ENCODE results near the gene BCL2L14. TPM values are rescaled to one million over a fixed set of nuclear protein-coding genes. Genes with fewer than 3 reads are reported as not detected.

Gene BCL2L14
- total RNA-seq, 4 donors from 2014 or later, result 1.6 TPM; not detected in 3

DNA sequence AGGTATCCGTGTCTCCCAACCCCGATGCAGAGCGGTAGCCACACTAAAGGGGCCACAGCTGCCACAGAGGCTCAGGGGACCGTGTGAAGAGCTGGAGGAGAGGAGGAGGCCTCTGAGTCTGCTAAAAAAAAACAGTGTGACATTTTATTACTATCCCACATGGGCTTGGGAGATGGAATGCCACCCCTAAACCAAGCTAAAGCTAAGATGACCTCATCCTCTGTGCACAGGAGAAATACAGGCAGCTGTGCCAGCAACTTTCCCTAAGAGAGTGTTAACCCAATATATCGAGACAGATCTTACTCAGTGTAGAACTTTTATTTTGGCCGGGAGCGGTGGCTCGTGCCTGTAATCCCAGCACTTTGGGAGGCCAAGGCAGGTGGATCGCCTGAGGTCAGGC, 18.0 kb downstream of the BCL2L14 start:
- WGBS, 2 donors, result 49 to 93% methylated on average over 2 to 6 of the region's 9 CpGs
- Histone ChIP-seq H3K27me3 (peaks cover 0 to 20% (median 0%) of the 10 kb centered on the region in 4 donors), H3K36me3 (no peaks in the 10 kb centered on the region), H3K4me1 (peaks cover 0 to 8% (median 0%) of the 10 kb centered on the region in 3 donors), H3K4me3 (no peak overlapping the region), H3K27ac (no peak overlapping the region), H3K9me3 (no peaks in the 10 kb centered on the region)
- TF ChIP-seq POLR2A (IDR thresholded peaks at IDR 0.05) (no peak), CTCF (IDR thresholded peaks at IDR 0.05) (no peak)
- intact Hi-C loops (cut with DNase I), result loop anchor here (10.0 kb wide), 1 partner anchor 246 kb away; no protein-coding TSS in a partner anchor
- no peak for DNase-seq

DNA sequence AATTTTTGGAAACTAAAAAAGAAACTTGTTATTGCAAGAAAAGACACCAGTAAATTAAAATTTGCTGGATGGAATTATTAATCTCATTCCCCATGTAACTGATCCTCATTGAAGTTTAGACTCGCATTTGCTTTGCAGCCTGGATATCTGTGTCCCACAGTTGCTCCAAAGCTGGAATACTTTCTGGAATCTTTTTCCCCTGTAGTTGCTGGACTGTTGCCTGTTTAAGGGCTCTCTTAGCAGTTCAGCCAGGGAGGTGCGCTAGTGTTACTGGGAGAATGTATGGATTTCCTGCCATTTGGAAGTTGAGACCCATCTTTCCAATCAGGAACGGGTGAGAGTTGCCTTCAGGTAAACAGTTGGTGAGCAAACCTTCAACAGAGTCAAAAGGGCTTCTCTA, 20.3 kb downstream of the BCL2L14 start:
- intact Hi-C loops (cut with DNase I), result no loop called here
- peaks cover 0 to 8% (median 0%) of the 10 kb centered on the region in 3 donors for H3K4me1 ChIP-seq
- no peaks in the 10 kb centered on the region for H3K36me3 ChIP-seq
- no peak for DNase-seq
- H3K9me3 ChIP-seq, result no peaks in the 10 kb centered on the region
- H3K27ac ChIP-seq, result no peak overlapping the region
- TF ChIP-seq POLR2A (IDR thresholded peaks at IDR 0.05), result no peak
- TF ChIP-seq CTCF (IDR thresholded peaks at IDR 0.05), result no peak
- H3K4me3 ChIP-seq, result no peak overlapping the region
- 63 to 77% methylated on average over 3 of the region's 3 CpGs for WGBS, 2 donors
- H3K27me3 ChIP-seq, result peaks cover 0 to 20% (median 0%) of the 10 kb centered on the region in 4 donors

DNA sequence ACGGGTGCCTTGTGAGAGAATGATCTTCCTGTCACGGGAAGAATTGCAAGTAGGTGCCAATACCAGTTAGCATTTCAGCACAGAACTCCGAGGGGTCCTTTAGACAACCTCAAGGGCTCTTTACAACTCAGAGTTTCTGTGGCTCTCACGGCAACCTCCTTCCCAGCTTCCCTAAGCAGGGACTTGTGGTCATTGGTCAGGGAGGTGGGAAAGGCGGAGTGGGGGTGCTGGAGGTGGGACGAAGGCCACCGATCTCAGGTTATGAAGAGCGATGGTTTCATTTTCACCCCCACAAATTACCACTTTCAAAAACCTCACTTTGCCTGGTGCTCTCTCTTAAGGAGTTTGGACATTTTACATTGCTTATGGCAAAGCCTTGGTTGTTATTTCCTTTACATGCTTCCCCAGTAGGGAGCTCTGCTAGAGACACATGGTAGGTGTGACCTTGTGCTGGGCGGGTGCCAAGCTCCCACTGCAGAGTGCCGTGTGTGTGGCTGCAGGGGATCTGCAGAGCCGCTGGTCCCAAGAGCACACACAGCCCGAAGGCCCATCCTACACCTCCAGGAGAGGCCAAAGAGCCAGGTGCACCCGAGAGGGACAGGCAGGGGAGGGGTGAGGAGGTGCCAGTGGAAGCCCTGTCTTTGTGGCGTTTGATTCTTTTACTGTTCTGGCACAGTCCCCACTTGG, 21.4 kb downstream of the BCL2L14 start:
- H3K27ac ChIP-seq, result no peak overlapping the region
- TF ChIP-seq POLR2A (IDR thresholded peaks at IDR 0.05) (no peak), CTCF (IDR thresholded peaks at IDR 0.05) (no peak)
- no peaks in the 10 kb centered on the region for H3K36me3 ChIP-seq
- DNase-seq, result no peak
- peaks cover 0 to 8% (median 0%) of the 10 kb centered on the region in 3 donors for H3K4me1 ChIP-seq
- no peak overlapping the region for H3K4me3 ChIP-seq
- no peaks in the 10 kb centered on the region for H3K9me3 ChIP-seq
- peaks cover 0 to 20% (median 0%) of the 10 kb centered on the region in 4 donors for H3K27me3 ChIP-seq
- WGBS, 2 donors, result 73 to 92% methylated on average over 8 to 10 of the region's 14 CpGs
- intact Hi-C loops (cut with DNase I), result no loop called here

DNA sequence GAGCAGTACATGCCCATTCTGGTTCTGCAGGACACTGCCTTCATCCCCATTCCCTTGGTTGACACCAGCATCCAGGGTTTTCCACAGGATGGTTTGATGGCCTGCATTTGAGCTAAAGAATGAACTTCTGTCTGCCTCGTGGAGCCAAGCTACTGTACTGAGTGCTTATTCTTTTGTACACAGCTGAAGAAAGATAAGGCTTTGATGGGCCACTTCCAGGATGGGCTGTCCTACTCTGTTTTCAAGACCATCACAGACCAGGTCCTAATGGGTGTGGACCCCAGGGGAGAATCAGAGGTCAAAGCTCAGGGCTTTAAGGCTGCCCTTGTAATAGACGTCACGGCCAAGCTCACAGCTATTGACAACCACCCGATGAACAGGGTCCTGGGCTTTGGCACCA, 23.7 kb downstream of the BCL2L14 start:
- H3K27ac ChIP-seq, result no peak overlapping the region
- intact Hi-C loops (cut with DNase I), result no loop called here
- 90 to 92% methylated on average over 4 of the region's 4 CpGs for WGBS, 2 donors
- DNase-seq, result no peak
- no peak for TF ChIP-seq POLR2A (IDR thresholded peaks at IDR 0.05)
- no peak for TF ChIP-seq CTCF (IDR thresholded peaks at IDR 0.05)
- H3K4me1 ChIP-seq, result peaks cover 0 to 8% (median 0%) of the 10 kb centered on the region in 3 donors
- H3K4me3 ChIP-seq, result no peak overlapping the region
- H3K27me3 ChIP-seq, result peaks cover 0 to 20% (median 0%) of the 10 kb centered on the region in 4 donors
- no peaks in the 10 kb centered on the region for H3K9me3 ChIP-seq
- no peaks in the 10 kb centered on the region for H3K36me3 ChIP-seq

DNA sequence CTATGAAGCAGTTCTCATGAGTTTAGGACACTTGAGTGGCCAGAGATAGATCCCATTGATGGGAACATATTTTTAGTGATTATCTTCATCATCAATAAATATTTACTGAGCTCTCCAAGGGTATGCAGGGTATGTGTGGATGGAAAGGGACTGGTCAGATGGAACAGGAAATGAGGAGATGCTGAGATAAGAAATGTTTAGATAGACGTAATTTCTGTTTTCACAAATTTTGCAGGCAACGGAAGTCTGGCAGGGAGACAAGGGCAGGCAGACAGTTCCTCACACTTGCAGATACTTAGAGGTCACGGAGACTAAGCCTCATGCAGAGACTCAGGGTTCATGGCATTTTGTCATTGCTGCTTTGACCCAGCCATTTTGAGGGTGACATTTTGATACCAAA, 24.3 kb downstream of the BCL2L14 start:
- 68 to 75% methylated on average over 3 of the region's 3 CpGs for WGBS, 2 donors
- H3K36me3 ChIP-seq, result no peaks in the 10 kb centered on the region
- peaks cover 0 to 8% (median 0%) of the 10 kb centered on the region in 3 donors for H3K4me1 ChIP-seq
- TF ChIP-seq CTCF (IDR thresholded peaks at IDR 0.05), result no peak
- TF ChIP-seq POLR2A (IDR thresholded peaks at IDR 0.05), result no peak
- H3K27ac ChIP-seq, result no peak overlapping the region
- H3K4me3 ChIP-seq, result no peak overlapping the region
- DNase-seq, result no peak
- peaks cover 0 to 20% (median 0%) of the 10 kb centered on the region in 4 donors for H3K27me3 ChIP-seq
- no peaks in the 10 kb centered on the region for H3K9me3 ChIP-seq
- intact Hi-C loops (cut with DNase I), result no loop called here
